Measurements from ENCODE around the gene SLC46A2. TPM values are rescaled to one million over a fixed set of nuclear protein-coding genes. Genes with fewer than 3 reads are reported as not detected.
A peak's percentile ranks its signal among the peaks of the same experiment; 100 is the strongest.

SLC46A2 gene
- total and polyA plus RNA-seq, 9 of the 15 experiments (the other 6 are each of a cell fraction or from before 2014, with no cell fraction given), result not detected

DNA sequence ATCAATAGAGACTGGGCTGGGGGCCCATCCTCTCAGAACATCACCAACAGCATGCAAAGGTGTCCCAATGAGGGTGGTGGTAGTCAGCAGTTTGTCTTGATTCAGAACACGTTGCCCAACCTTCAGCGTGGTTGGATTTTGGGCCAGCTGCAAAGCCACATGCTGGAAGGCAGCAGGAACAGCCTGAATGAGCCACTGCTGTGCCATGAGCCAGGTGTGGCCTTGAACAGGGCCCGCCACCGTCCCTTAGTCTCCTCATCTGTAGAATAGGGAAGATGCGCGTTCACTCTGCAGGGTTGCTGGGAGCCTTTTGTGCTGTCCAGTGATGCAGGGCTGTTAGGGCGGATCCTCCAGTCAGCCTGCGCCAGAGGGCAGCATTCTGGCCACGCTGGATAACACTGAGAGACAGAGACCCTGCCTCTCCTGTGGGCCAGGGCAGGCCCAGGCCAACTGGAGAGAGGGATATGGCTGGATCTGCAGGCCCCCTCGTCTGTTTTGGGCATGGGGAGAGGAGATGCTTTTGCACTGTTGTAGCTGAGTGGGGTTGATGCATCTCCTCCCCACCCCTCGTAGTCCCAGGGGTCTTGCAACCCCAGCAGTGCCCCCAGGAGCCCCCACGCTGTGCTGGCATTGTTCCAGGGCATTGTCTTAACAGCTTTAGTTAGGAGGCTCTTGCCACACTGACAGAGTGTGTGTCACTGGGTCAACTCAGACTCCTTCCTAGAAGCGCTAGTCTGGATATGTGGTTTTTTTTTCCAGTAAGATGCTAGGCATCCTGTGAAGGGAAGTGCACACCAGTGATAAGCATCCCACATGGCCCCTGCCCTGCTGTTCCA is 42.1 kb downstream of the SLC46A2 start:
- Histone ChIP-seq H3K9me3 (replicated peaks; ENCODE audit: control insufficient read depth, insufficient read depth, low read depth, low read length) (no peaks in the 10 kb centered on the region), H3K4me2 (ENCODE audit: insufficient read depth, low read length) (no peak overlapping the region), H3K9me1 (ENCODE audit: control insufficient read depth, insufficient read depth, low read length) (no peaks in the 10 kb centered on the region), H2AFZ (ENCODE audit: low read depth, low read length) (no peak overlapping the region), H3K27me3 (ENCODE audit: control insufficient read depth in 2 of 2, insufficient read depth in 2 of 2, low read length in 2 of 2) (no peaks in the 10 kb centered on the region), H4K20me1 (replicated peaks; ENCODE audit: control insufficient read depth, insufficient read depth, low read length) (no peaks in the 10 kb centered on the region), H3K4me3 (no peak overlapping the region), H3K79me2 (ENCODE audit: control insufficient read depth, insufficient read depth, low read length) (no peaks in the 10 kb centered on the region), H3K27ac (ENCODE audit: extremely low read depth, low read depth, low read length) (no peak overlapping the region), H3K36me3 (ENCODE audit: control insufficient read depth, insufficient read depth, low read length) (no peaks in the 10 kb centered on the region), H3K9ac (ENCODE audit: insufficient read depth in 1 of 2, low read depth in 2 of 2, low read length in 2 of 2) (0 out of 4 replicates have a peak overlapping the region, but pooled peaks of 1 of the 2 experiments have one; percentile 1), H3K4me1 (replicated peaks in 1 of 2; ENCODE audit: control insufficient read depth in 2 of 2, insufficient read depth in 2 of 2, low read length in 2 of 2) (peaks cover 0 to 5% of the 10 kb centered on the region in 2 experiments; a peak in 2 of 5 replicates)
- FAIRE-seq, result no peak
- WGBS (ENCODE audit: insufficient coverage, low coverage, missing lambda C conversion rate), result 46% methylated on average over 13 of the region's 13 CpGs
- intact Hi-C loops (cut with micrococcal nuclease), result no loop called here
- no TSS peak for BruUV-seq (replicated peaks)
- TF ChIP-seq NFIC (IDR thresholded peaks at IDR 0.05), result peak; percentile 51; the same call in 1 of the 2 replicates
- peak in 1 of 2 experiments; percentile 49; a peak in 1 of 4 replicates for TF ChIP-seq RCOR1 (IDR thresholded peaks at IDR 0.05; ENCODE audit: borderline replicate concordance in 1 of 2, low read depth in 2 of 2, low read length in 2 of 2)
- peak; percentile 38; the same call in 1 of the 2 replicates for TF ChIP-seq SPI1 (IDR thresholded peaks at IDR 0.05; ENCODE audit: borderline replicate concordance, low read depth, low read length)
- TF ChIP-seq CTBP1 (IDR thresholded peaks at IDR 0.05; ENCODE audit: borderline replicate concordance), result peak; percentile 13; the same call in 1 of the 2 replicates
- TF ChIP-seq MCM2 (IDR thresholded peaks at IDR 0.05; ENCODE audit: low read depth), result no peak
- TF ChIP-seq, protein P1, sequence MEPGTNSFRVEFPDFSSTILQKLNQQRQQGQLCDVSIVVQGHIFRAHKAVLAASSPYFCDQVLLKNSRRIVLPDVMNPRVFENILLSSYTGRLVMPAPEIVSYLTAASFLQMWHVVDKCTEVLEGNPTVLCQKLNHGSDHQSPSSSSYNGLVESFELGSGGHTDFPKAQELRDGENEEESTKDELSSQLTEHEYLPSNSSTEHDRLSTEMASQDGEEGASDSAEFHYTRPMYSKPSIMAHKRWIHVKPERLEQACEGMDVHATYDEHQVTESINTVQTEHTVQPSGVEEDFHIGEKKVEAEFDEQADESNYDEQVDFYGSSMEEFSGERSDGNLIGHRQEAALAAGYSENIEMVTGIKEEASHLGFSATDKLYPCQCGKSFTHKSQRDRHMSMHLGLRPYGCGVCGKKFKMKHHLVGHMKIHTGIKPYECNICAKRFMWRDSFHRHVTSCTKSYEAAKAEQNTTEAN (CRISPR knock-in tag; IDR thresholded peaks at IDR 0.05), result no peak
- in situ Hi-C loops (cut with MboI), result no loop called here
- POLR2A ChIA-PET, result no interaction called here
- peak; percentile 50 for ATAC-seq
- CTCF ChIA-PET (ENCODE audit: low intra/inter-chr PET ratio), result no interaction called here
- peak in 1 of 4 experiments; percentile 33 for DNase-seq (ENCODE audit: extremely low read depth in 1 of 4, low spot score in 3 of 4)
